ENCODE measurements around the gene TMEM198.
A peak's percentile ranks its signal among the peaks of the same experiment; 100 is the strongest.

The TMEM198 gene

DNA sequence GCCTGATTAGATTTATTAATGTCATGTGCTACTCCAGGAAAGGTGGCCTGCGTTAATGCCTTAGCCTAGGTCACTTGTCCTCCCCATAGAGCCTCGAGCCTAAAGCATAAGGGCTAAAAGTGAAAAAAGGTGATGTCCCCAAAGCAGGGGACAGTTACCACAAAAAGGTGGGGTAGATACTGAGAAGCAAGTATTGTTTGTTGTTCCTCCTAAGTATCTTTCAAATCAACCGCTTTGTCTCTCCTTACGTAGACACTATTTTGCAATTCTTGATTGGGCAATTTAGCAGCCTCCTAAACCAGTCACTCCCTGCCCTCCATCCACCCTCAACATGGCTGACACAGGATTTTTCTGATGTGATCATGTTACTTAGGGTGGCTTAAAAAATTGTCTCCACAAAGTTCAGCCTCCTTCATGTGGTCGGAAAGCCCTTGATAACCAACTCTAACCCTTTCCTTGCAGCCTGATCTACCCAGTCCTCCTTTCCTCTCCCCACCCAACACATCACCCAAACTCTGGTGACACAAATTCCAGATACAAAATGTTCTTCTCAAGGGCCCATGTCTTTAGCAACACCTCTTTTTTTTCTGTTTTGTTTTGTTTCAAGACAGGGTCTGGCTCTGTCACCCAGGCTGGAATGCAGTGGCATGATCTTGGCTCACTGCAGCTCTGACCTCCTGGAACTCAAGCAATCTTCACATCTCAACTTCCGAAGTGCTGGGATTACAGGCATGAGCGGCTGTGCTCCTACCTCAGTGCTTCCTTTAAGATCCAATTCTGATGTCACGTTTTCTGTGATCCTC is 35.2 kb downstream of the TMEM198 start:
- DNase-seq (ENCODE audit: low read depth), result no peak

GRCh38 chr2:219581346-219581745 is 37.5 kb downstream of the TMEM198 start:
- DNase-seq (ENCODE audit: low read depth), result no peak

DNA sequence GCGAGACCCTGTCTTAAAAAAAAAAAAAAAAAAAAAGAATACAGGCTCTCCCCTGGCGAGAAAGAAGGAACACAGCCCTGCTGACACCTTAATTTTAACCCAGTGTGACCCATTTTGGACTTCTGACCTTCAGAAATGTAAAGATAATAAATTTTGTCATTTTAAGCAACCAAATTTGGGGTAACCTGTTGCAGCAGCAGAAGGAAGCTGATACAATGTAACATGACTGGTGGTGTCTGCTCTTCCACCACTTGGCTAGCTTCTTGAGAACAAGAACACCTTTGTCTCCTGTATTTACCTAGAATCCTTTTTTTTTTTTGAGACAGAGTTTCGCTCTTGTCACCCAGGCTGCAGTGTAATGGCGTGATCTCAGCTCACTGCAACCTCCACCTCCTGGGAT is 47.3 kb downstream of the TMEM198 start:
- DNase-seq (ENCODE audit: low read depth), result no peak

- DNase-seq (ENCODE audit: low read depth), result no peak
Observed at GRCh38 chr2:219592736-219593135, 48.9 kb downstream of the TMEM198 start.

DNA sequence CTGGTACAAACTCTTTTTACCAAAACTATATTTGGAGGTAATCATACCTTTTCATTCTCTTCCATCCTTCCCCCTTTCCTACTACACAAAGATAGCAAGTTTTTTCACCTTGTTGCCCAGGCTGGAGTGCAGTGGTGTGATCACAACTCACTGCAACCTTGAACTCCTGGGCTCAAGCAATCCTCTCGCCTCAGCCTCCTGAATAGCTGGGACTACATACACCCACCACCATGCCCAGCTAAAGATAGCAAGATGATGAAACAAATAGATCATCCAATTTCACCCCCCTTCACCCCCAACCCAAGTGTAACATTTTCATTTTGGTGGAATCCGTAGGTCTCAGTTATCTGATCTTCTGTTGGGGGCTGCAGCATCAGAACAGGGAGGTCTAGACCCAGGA is 49.3 kb downstream of the TMEM198 start:
- no peak for DNase-seq (ENCODE audit: low read depth)

GRCh38 chr2:219595256-219595655 is 51.4 kb downstream of the TMEM198 start:
- no peak for DNase-seq (ENCODE audit: low read depth)

GRCh38 chr2:219596954-219597551 is 53.2 kb downstream of the TMEM198 start:
- DNase-seq (ENCODE audit: low read depth), result no peak

DNA sequence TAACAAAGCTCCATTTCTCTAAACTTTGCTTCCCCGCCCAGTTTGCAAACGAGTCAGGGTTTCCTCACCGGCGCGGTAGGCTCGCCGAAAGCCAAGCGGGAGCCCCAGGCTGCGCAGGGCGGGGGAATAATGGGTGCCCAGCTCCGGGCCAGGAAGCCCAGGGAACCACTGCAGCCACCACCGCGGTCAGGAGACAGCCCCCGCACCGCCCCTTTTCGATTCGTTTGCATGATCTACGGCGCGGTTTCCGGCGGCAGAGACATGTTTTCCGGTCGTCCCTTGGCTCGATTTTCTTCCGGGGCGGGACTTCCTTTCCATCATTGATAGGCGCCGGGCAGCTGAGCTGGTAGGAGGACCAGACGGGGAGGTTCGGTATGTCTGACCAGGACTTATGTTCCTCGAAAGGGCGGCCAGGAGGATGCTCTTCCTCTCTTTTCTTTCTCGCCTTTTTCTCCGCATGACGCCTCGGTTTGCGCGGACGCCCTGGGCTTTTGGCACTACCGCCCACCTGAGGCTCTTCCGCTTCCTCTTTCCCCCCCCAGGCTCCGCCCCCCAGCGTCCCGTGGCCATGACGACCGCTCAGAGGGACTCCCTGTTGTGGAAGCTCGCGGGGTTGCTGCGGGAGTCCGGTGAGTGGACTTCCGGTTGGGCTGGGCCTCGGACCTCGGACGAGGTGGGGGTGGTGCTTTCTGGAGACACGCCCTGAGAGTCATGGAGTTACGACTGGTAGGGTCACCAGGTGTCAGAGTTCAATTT is 53.9 kb downstream of the TMEM198 start, which contains the start of gene STK11IP:
Gene STK11IP, plus strand, starts transcription at position 306 of the 756 bp plus-strand sequence. Its CDS starts 263 bp downstream, at position 569.
- DNase-seq (ENCODE audit: low read depth), result peak; percentile 86

DNA sequence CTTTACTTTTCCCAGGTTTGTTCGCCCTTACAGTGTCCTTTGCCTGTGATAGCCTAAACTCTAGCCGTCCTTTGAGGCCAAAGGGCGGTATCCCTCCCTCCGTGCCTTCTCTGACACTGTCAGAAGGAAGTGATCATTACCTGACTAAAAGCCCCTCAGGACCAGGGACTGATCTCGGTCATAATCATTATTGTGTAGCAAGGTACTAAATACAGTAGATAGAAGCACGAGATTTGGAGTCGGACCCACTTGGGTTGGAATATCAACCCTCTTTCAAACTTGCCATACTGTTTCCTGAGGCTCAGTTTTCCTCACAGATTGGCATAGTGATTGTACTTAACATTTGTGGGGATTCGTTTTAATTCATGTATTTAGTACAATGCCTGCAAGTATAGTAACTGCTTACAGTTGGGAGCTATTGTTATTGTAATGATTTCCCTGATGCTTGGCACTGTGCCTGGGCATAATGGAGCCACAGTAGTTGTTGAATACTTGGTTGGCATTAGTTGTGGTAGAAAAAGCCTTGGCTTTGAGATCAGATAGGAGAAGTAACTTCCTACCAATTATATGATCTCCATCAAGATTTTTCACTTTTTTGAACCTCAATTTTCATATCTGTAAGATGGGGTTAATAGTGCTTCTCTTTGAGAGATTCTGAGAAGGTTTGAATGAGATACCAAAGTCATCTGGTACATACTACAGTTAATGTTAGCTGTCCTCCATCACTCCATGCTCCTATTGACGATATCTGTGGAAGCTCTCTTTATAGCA is 54.7 kb downstream of the TMEM198 start:
- DNase-seq (ENCODE audit: low read depth), result no peak

Measured in activated T-cell treated with anti-CD3 and anti-CD28 coated beads for 48 hours (primary cell).